Measurements from ENCODE around the gene TAF3.

DNA sequence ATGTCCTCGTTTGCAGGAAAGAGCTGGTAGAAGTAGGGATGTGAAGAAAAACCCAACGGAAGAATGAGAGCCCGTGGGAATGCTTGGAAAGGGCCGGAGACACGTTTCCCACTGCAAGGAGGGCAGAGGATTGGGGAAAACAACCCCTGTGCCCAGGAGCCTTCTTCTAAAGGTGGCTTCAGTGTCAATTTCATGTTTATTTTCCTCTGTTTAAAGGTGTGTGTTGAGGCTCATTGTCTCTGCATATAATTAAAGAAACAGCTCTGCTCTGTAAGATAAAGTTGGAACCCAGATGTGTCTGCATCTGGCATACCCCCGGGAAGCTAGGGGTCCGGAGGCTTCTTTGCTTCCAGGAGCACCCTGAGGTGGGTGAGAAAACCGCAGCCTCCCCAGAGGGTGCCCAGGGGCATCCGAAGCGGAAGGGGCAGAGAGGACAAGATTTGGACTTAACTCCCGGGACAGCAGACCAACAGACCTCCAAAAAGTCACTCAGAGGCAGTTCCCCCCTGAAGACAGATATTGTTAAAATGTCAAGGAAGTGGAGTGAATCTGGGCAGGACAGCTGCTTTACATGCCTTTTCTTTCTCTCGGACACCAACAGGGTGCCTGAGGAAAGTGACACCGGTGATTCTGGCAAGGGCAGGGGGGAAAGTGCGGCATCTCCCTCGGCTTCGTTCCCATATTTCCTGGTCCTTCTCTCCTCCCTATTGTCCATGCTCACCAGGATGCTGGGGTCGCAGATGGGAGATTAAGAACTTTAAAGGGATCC is 227.6 kb downstream of the TAF3 start:
- TF ChIP-seq, protein P1, sequence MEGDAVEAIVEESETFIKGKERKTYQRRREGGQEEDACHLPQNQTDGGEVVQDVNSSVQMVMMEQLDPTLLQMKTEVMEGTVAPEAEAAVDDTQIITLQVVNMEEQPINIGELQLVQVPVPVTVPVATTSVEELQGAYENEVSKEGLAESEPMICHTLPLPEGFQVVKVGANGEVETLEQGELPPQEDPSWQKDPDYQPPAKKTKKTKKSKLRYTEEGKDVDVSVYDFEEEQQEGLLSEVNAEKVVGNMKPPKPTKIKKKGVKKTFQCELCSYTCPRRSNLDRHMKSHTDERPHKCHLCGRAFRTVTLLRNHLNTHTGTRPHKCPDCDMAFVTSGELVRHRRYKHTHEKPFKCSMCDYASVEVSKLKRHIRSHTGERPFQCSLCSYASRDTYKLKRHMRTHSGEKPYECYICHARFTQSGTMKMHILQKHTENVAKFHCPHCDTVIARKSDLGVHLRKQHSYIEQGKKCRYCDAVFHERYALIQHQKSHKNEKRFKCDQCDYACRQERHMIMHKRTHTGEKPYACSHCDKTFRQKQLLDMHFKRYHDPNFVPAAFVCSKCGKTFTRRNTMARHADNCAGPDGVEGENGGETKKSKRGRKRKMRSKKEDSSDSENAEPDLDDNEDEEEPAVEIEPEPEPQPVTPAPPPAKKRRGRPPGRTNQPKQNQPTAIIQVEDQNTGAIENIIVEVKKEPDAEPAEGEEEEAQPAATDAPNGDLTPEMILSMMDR (IDR thresholded peaks at IDR 0.05): no peak
- no peak for TF ChIP-seq EZH2 (IDR thresholded peaks at IDR 0.05; ENCODE audit: borderline replicate concordance, insufficient read depth, low read depth, low read length, poor library complexity, severe bottlenecking)
